HepG2 (cell line): ENCODE results near the gene ZNF772. TPM values are rescaled to one million over a fixed set of nuclear protein-coding genes. Genes with fewer than 3 reads are reported as not detected.
A peak's percentile ranks its signal among the peaks of the same experiment; 100 is the strongest.

ENCODE experiments used
- CHD2 ChIP-seq: IDR thresholded peaks from 2 replicates; pipeline ENCODE4 v1.6.1; 2011; ENCODE audit warnings: low read depth, low read length, improper control_type of control experiment
- CSRNP1 ChIP-seq: sonication (generic); formaldehyde crosslinking; IDR thresholded peaks from 2 replicates; pipeline ENCODE4 v1.8.1; 2023; ENCODE audit warnings: mild to moderate bottlenecking, missing genetic modification reagents
- DNMT1 ChIP-seq: sonication (generic); formaldehyde crosslinking; IDR thresholded peaks from 2 replicates; pipeline ENCODE4 v1.5.1; 2020; ENCODE audit warnings: mild to moderate bottlenecking, missing genetic modification reagents
- EHMT2 ChIP-seq: fragments of 200-600 bp; sonication (generic); IDR thresholded peaks from 2 replicates; pipeline ENCODE4 v1.7.0; 2017; ENCODE audit warnings: antibody characterized with exemption, low read depth, low read length, borderline replicate concordance
- FOXK2 ChIP-seq: fragments of 450-650 bp; IDR thresholded peaks from 2 replicates; pipeline ENCODE4 v1.6.1; 2016
- HMGXB3 ChIP-seq: sonication (generic); formaldehyde crosslinking; IDR thresholded peaks from 2 replicates; pipeline ENCODE4 v1.4.0; 2020; ENCODE audit warnings: missing genetic modification reagents, borderline replicate concordance
- IRF1 ChIP-seq: sonication (generic); formaldehyde crosslinking; IDR thresholded peaks from 2 replicates; pipeline ENCODE4 v1.4.0; 2020; ENCODE audit warnings: low read depth, mild to moderate bottlenecking, missing genetic modification reagents
- LCORL ChIP-seq, 2 experiments: fragments of 450-650 bp in 1 of 2; sonication (generic) in 1 of 2; formaldehyde crosslinking in 1 of 2; IDR thresholded peaks; 2 replicates each; pipeline versions ENCODE4 v1.5.0 to v1.6.1; 2017 to 2020; ENCODE audit warnings: antibody characterized with exemption in 1 of 2, missing genetic modification reagents in 1 of 2
- NAIF1 ChIP-seq: sonication (generic); formaldehyde crosslinking; IDR thresholded peaks from 2 replicates; pipeline ENCODE4 v1.5.0; 2020; ENCODE audit warnings: mild to moderate bottlenecking, missing genetic modification reagents, borderline replicate concordance
- REXO4 ChIP-seq: sonication (generic); formaldehyde crosslinking; IDR thresholded peaks from 2 replicates; pipeline ENCODE4 v1.8.0; 2022; ENCODE audit warnings: missing genetic modification reagents, mild to moderate bottlenecking, borderline replicate concordance
- THAP9 ChIP-seq: sonication (generic); formaldehyde crosslinking; IDR thresholded peaks from 2 replicates; pipeline ENCODE4; 2020; ENCODE audit warnings: missing genetic modification reagents, mild to moderate bottlenecking, borderline replicate concordance
- ZEB1 ChIP-seq: IDR thresholded peaks from 2 replicates; pipeline ENCODE4 v1.6.1; 2012; ENCODE audit warnings: mild to moderate bottlenecking, low read depth, inconsistent platforms; ENCODE audit not compliant: insufficient replicate concordance
- ZNF577 ChIP-seq: sonication (generic); formaldehyde crosslinking; IDR thresholded peaks from 2 replicates; pipeline ENCODE4 v1.4.0; 2020; ENCODE audit warnings: mild to moderate bottlenecking, low read depth, missing genetic modification reagents, borderline replicate concordance
- polyA plus RNA-seq, 8 experiments: library from polyadenylated mRNA; depleted of rRNA in 3 of 8; stranded (reverse) in 7 of 8; unstranded in 1 of 8; fragments of >200 nt; fragmentation: Illumina TruSeq in 4 of 8; extraction: Trizol in 4 of 8; gene quantifications; 2 replicates each; pipeline versions ENCODE4 v1.2.1 to v1.2.3, GENCODE V29; 2011 to 2016; ENCODE audit warnings: low read depth in 4 of 8, missing spikeins in 1 of 8, mixed read lengths in 1 of 8; ENCODE audit not compliant: insufficient read depth in 1 of 8
- total RNA-seq, 5 experiments: library from RNA; depleted of rRNA; stranded (reverse); fragments of >200 nt; fragmentation: Illumina TruSeq; extraction: Trizol; gene quantifications; 2 replicates each; pipeline ENCODE4 v1.2.3, GENCODE V29; 2016; ENCODE audit warnings: low read depth in 1 of 5

Gene ZNF772
- total and polyA plus RNA-seq, 2 of the 13 experiments (the other 11 are each of a cell fraction or from before 2014, with no cell fraction given), result 3.1 to 17.2 TPM

- peak; percentile 85; the same call in 1 of the 2 replicates for TF ChIP-seq THAP9
- no peak for TF ChIP-seq ZNF577 (CRISPR knock-in tag)
- TF ChIP-seq DNMT1 (CRISPR knock-in tag), result no peak
- TF ChIP-seq IRF1, result no peak
- TF ChIP-seq REXO4, result no peak
- peak; percentile 93 for TF ChIP-seq HMGXB3 (CRISPR knock-in tag)
- TF ChIP-seq LCORL (IDR thresholded peaks at IDR 0.05), result no peak
- no peak for TF ChIP-seq LCORL (CRISPR knock-in tag; IDR thresholded peaks at IDR 0.05)
- peak; percentile 47 for TF ChIP-seq CHD2
- no peak for TF ChIP-seq FOXK2
- no peak for TF ChIP-seq EHMT2
- no peak for TF ChIP-seq CSRNP1 (CRISPR knock-in tag)
- no peak for TF ChIP-seq ZEB1
- no peak for TF ChIP-seq NAIF1 (CRISPR knock-in tag)
Observed at GRCh38 chr19:57435062-57435978, 42.0 kb downstream of the ZNF772 start, which contains the start of gene ZNF749 (continued).
